ENCODE results near the gene APOBR. TPM values are rescaled to one million over a fixed set of nuclear protein-coding genes. Genes with fewer than 3 reads are reported as not detected.
"Not testable (repeated sequence)": the region's sequence is repeated elsewhere in the genome, so short reads cannot be mapped to it uniquely, and the experiment has no call there.

Gene APOBR
- total and polyA plus RNA-seq, 4 donors = 0.28 to 1.5 (median 1.3) TPM

DNA sequence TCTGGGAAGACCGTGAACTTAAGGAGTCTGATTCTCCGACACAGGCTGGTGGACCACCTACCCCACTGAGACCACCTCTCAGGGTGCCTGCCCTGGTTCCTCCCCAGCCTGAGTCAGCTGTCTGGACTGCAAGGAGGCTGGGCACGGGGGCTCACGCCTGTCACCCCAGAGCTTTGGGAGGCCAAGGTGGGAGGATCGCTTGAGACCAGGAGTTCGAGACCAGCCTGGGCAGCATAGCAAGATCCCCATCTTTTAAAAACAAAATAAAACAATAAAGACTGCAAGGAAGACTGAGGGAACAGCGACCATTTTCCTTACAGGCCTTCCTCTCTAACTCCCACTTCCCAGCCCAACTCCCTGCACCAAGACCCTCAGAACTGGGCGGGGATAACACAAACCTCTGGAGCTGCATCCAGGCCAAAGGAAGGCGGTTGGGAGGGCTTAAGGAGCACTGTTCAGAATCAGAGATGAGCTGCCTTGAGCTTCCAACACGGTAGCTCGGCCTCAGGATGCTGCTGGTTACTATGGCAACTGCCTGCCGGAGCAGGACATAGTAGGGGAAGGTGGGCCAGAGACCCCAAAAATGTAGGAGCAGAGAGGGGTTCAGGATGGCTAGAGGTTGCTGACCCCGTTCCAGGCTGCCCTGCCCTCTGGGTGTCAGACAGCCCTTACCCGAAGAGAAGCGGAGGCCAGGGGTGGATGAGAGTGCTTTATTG is 4.4 kb downstream of the APOBR start (continued):
- TF ChIP-seq REST (IDR thresholded peaks at IDR 0.05) (no peak), SP1 (IDR thresholded peaks at IDR 0.05) (no peak), JUND (IDR thresholded peaks at IDR 0.05) (no peak), HNF4G (IDR thresholded peaks at IDR 0.05) (no peak)

GRCh38 chr16:28499854-28500253 is 5.4 kb downstream of the APOBR start:
- Histone ChIP-seq H3K27me3 (ENCODE audit: control insufficient read depth in 4 of 4, insufficient read depth in 4 of 4, low read length in 3 of 4) (no peaks in the 10 kb centered on the region), H3K4me1 (ENCODE audit: control insufficient read depth in 4 of 4, insufficient read depth in 4 of 4, low read length in 3 of 4) (peaks cover 0 to under 1% (median 0%) of the 10 kb centered on the region in 4 donors), H3K27ac (ENCODE audit: low read depth in 1 of 2, low read length in 2 of 2) (no peak overlapping the region), H3K36me3 (ENCODE audit: control insufficient read depth in 4 of 4, insufficient read depth in 3 of 4, low read depth in 1 of 4, low read length in 3 of 4) (peaks cover 0 to 21% (median 11%) of the 10 kb centered on the region in 4 donors), H3K4me3 (ENCODE audit: low read depth in 1 of 3, low read length in 3 of 3) (no peak overlapping the region), H3K9ac (ENCODE audit: low read depth in 1 of 2, low read length in 2 of 2) (no peak overlapping the region), H3K9me3 (ENCODE audit: control insufficient read depth in 4 of 4, low read length in 3 of 4) (no peaks in the 10 kb centered on the region)
- DNase-seq (ENCODE audit: low spot score) = no peak
- no peak for TF ChIP-seq MAX (IDR thresholded peaks at IDR 0.05)
- TF ChIP-seq HNF4A (conservative IDR thresholded peaks at IDR 0.05) = no peak
- no peak for TF ChIP-seq SP1 (IDR thresholded peaks at IDR 0.05)
- no peak for TF ChIP-seq CTCF (IDR thresholded peaks at IDR 0.05; ENCODE audit: low read depth, low read length, missing input control)
- TF ChIP-seq ZBTB33 (IDR thresholded peaks at IDR 0.05) = no peak
- no peak for TF ChIP-seq FOXA1 (IDR thresholded peaks at IDR 0.05)
- no peak for TF ChIP-seq REST (IDR thresholded peaks at IDR 0.05)
- TF ChIP-seq ATF3 (IDR thresholded peaks at IDR 0.05) = no peak
- no peak for TF ChIP-seq EGR1 (IDR thresholded peaks at IDR 0.05; ENCODE audit: low read depth in 2 of 2)
- no peak for TF ChIP-seq NR2F2 (IDR thresholded peaks at IDR 0.05)
- TF ChIP-seq RXRA (IDR thresholded peaks at IDR 0.05) = no peak
- TF ChIP-seq TAF1 (conservative IDR thresholded peaks at IDR 0.05) = no peak
- no peak for TF ChIP-seq GABPA (IDR thresholded peaks at IDR 0.05 in 1 of 2, conservative IDR thresholded peaks at IDR 0.05 in 1 of 2)
- no peak for TF ChIP-seq FOXA2 (IDR thresholded peaks at IDR 0.05)
- no peak for TF ChIP-seq YY1 (IDR thresholded peaks at IDR 0.05)
- no peak for TF ChIP-seq HNF4G (IDR thresholded peaks at IDR 0.05)
- no peak for TF ChIP-seq JUND (IDR thresholded peaks at IDR 0.05)
- WGBS = 82% methylated on average over 10 of the region's 10 CpGs

- H3K27me3 ChIP-seq (ENCODE audit: control insufficient read depth in 4 of 4, insufficient read depth in 4 of 4, low read length in 3 of 4); H3K4me3 ChIP-seq (ENCODE audit: low read depth in 1 of 3, low read length in 3 of 3); H3K9ac ChIP-seq (ENCODE audit: low read depth in 1 of 2, low read length in 2 of 2); H3K9me3 ChIP-seq (ENCODE audit: control insufficient read depth in 4 of 4, low read length in 3 of 4); H3K27ac ChIP-seq (ENCODE audit: low read depth in 1 of 2, low read length in 2 of 2); H3K4me1 ChIP-seq (ENCODE audit: control insufficient read depth in 4 of 4, insufficient read depth in 4 of 4, low read length in 3 of 4); DNase-seq (ENCODE audit: low spot score): not testable (repeated sequence)
- WGBS = 90% methylated on average over 18 of the region's 18 CpGs
- peaks cover 0 to 21% (median 11%) of the 10 kb centered on the region in 4 donors for H3K36me3 ChIP-seq (ENCODE audit: control insufficient read depth in 4 of 4, insufficient read depth in 3 of 4, low read depth in 1 of 4, low read length in 3 of 4)
Measured at GRCh38 chr16:28500476-28501180, 6.2 kb downstream of the APOBR start.
